ENCODE data around the gene PROX1. TPM values are rescaled to one million over a fixed set of nuclear protein-coding genes. Genes with fewer than 3 reads are reported as not detected.

Gene PROX1
- total RNA-seq, 6 experiments from 2014 or later, result 0.14 to 0.96 (median 0.31) TPM

DNA sequence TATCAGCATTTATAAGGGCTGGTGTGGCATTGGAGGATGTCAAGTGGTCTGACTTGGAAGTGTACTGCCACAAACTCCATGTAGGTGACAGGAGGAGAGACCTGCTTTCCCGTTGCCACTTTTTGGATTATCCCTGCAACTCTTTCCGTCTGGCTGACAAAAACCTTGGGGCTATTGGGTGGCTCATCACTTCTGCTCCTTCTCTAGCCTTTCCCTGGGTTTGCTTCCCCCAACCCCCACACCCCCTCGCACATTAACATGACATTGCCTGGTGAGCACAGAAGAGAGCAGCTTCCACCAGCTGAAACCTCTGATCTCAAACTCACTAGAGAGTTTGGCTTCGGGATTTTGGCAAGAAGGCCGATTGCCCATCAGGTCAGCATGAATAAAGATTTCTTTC is 39.2 kb downstream of the PROX1 start:
- Mint-ChIP-seq H3K27me3 (ENCODE audit: insufficient read depth) (peaks cover 4% of the 10 kb centered on the region), H3K27ac (no peak overlapping the region), H3K9me3 (peaks cover 4% of the 10 kb centered on the region; the same call in 1 of the 2 replicates)

DNA sequence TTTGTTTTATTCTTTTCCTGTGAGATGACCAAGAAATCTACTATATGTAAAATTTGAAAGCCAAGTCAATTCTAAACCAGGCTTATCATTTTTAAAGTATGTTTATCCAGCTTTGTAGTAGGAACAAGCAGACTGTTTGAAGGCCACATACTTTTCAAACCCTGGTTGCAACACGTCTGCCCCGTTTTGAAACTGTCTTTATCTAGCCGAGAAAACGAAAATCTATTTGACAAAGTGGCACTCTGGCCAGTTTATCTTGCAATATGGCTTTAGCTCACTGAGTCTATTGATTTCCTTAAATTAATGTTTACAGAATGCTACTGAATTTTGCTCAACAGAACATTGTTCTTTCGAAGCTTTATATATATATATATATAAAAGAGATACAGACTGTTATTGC is 39.7 kb downstream of the PROX1 start:
- TF ChIP-seq, protein P1, sequence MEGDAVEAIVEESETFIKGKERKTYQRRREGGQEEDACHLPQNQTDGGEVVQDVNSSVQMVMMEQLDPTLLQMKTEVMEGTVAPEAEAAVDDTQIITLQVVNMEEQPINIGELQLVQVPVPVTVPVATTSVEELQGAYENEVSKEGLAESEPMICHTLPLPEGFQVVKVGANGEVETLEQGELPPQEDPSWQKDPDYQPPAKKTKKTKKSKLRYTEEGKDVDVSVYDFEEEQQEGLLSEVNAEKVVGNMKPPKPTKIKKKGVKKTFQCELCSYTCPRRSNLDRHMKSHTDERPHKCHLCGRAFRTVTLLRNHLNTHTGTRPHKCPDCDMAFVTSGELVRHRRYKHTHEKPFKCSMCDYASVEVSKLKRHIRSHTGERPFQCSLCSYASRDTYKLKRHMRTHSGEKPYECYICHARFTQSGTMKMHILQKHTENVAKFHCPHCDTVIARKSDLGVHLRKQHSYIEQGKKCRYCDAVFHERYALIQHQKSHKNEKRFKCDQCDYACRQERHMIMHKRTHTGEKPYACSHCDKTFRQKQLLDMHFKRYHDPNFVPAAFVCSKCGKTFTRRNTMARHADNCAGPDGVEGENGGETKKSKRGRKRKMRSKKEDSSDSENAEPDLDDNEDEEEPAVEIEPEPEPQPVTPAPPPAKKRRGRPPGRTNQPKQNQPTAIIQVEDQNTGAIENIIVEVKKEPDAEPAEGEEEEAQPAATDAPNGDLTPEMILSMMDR (IDR thresholded peaks at IDR 0.05), result no peak
- Mint-ChIP-seq H3K4me1 (ENCODE audit: low read depth) (no peaks in the 10 kb centered on the region), H3K27ac (no peak overlapping the region), H3K36me3 (ENCODE audit: low read depth) (no peaks in the 10 kb centered on the region), H3K4me3 (no peak overlapping the region), H3K27me3 (ENCODE audit: insufficient read depth) (peaks cover 4% of the 10 kb centered on the region), H3K9me3 (peaks cover 4% of the 10 kb centered on the region; the same call in 1 of the 2 replicates)
- no peak for DNase-seq

More for the DNA sequence above, 39.2 kb downstream of the PROX1 start:
- H3K36me3 Mint-ChIP-seq (ENCODE audit: low read depth), result no peaks in the 10 kb centered on the region
- H3K4me1 Mint-ChIP-seq (ENCODE audit: low read depth), result no peaks in the 10 kb centered on the region
- TF ChIP-seq, protein P1 (IDR thresholded peaks at IDR 0.05), result no peak
- no peak overlapping the region for H3K4me3 Mint-ChIP-seq
- no peak for DNase-seq

DNA sequence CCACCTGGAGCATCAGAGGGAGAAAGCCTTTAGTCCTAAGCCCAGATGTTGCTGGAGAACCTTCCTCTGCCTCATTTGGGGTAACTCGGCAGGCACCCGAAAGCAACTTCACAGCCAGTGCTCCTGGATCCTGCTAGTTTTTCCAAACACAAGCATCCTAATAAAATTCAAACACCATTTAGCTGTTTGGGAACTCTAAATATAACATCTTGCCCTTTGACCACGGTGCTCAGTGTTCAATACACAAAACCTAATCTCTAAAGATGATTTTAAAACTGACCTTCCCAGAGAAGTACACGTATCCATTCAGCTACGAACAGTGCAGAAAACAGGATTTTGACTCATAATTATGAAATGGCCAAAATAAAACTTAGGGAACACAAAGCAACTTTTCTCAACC is 40.3 kb downstream of the PROX1 start:
- Mint-ChIP-seq H3K9me3 (peaks cover 4% of the 10 kb centered on the region; the same call in 1 of the 2 replicates), H3K36me3 (ENCODE audit: low read depth) (no peaks in the 10 kb centered on the region), H3K4me1 (ENCODE audit: low read depth) (no peaks in the 10 kb centered on the region), H3K4me3 (no peak overlapping the region), H3K27ac (no peak overlapping the region), H3K27me3 (ENCODE audit: insufficient read depth) (peaks cover 4% of the 10 kb centered on the region)
- no peak for DNase-seq
- TF ChIP-seq, protein P1 (IDR thresholded peaks at IDR 0.05), result no peak

DNA sequence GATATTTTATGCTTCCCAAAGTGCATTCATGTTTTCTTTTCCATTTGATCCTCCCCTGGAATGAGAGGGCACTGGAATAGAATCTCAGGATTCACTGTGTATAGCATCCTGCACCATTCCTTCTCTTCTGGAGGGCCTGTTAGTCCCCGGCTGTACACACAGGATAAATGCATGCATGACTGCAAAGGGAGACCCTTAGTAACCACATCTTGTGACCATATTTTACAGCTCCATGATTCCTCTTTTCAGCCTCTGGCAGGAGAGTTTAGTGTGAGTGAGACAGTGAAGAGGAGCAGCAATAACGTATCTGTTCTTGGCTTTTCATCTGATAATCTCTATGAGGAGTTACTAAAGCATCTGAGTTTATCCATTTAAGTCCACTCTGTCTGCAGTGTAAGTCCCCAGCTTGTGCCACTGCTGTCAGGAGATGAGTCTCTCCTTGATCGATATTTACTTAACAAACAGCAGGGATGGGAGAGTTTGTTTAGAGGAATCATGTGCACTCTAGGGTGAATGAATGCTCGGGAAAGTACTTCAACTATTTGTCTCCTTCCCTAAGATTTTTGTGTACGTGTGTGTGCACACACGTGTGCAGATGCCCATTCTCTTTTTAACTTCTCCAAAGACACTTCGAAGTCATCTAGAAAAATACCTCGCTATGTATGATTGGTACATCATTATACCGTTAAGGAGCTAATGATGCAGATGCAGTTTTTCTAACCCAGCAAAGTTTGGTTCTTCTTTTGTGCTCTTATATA is 41.1 kb downstream of the PROX1 start:
- no peaks in the 10 kb centered on the region for H3K36me3 Mint-ChIP-seq (ENCODE audit: low read depth)
- H3K4me3 Mint-ChIP-seq, result no peak overlapping the region
- peaks cover 4% of the 10 kb centered on the region; the same call in 1 of the 2 replicates for H3K9me3 Mint-ChIP-seq
- TF ChIP-seq, protein P1 (IDR thresholded peaks at IDR 0.05), result no peak
- no peak overlapping the region for H3K27ac Mint-ChIP-seq
- H3K27me3 Mint-ChIP-seq (ENCODE audit: insufficient read depth), result peaks cover 4% of the 10 kb centered on the region
- no peaks in the 10 kb centered on the region for H3K4me1 Mint-ChIP-seq (ENCODE audit: low read depth)
- no peak for DNase-seq

DNA sequence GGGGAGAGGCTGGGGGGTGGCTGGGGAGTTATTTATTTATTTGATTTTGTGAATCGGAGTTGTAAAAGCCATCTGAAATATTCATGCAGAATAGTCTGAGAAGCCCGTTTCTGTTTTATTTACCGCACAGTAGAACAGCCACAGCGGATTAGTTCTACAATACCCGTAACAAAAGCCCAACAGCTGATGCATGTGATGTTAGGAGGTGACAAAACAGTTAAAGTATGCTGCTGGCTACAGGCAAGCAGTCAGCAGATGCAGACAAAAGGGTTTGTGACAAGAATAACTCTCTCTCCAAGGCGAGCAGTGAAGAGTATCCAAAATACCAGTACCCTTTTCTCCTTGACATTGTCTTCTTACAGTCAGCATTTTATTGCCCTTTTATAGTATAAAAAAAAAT is 42.0 kb downstream of the PROX1 start:
- H3K27me3 Mint-ChIP-seq (ENCODE audit: insufficient read depth), result peaks cover 4% of the 10 kb centered on the region
- H3K36me3 Mint-ChIP-seq (ENCODE audit: low read depth), result no peaks in the 10 kb centered on the region
- TF ChIP-seq, protein P1 (IDR thresholded peaks at IDR 0.05), result no peak
- no peaks in the 10 kb centered on the region for H3K4me1 Mint-ChIP-seq (ENCODE audit: low read depth)
- no peak for DNase-seq
- no peak overlapping the region for H3K4me3 Mint-ChIP-seq
- no peak overlapping the region for H3K27ac Mint-ChIP-seq
- peaks cover 4% of the 10 kb centered on the region; the same call in 1 of the 2 replicates for H3K9me3 Mint-ChIP-seq

Measured in HFFc6 (cell line).